IPS-NIHi11 (cell line): ENCODE results near the gene COQ8B.
A peak's percentile ranks its signal among the peaks of the same experiment; 100 is the strongest.
"Not testable (repeated sequence)": the region's sequence is repeated elsewhere in the genome, so short reads cannot be mapped to it uniquely, and the experiment has no call there.

Source experiments
- DNase-seq: peaks from one replicate; pipeline ENCODE4 v3.0.0; 2012; ENCODE audit warnings: mixed read lengths, low spot score

COQ8B gene

DNA sequence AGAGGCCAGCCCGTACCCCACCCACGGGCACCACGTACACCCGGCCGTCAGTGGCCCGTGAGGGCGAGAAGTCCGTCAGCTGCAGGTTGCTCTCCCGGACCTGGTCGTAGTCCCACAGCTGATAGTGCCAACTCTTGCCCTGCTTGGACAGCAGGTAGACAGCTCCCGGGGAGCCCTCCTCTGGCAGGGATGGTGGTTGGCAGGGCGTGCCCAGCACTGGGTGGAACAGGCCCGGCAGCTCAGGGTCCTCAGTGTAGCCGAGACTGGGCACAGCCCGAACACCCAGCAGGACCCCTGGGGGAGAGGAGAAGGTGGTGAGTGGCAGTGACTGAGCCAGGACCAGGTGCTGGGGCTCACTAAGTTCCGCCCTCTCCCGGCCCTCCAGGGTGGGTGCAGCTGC is 25.8 kb upstream of the COQ8B start:
- DNase-seq = no peak

DNA sequence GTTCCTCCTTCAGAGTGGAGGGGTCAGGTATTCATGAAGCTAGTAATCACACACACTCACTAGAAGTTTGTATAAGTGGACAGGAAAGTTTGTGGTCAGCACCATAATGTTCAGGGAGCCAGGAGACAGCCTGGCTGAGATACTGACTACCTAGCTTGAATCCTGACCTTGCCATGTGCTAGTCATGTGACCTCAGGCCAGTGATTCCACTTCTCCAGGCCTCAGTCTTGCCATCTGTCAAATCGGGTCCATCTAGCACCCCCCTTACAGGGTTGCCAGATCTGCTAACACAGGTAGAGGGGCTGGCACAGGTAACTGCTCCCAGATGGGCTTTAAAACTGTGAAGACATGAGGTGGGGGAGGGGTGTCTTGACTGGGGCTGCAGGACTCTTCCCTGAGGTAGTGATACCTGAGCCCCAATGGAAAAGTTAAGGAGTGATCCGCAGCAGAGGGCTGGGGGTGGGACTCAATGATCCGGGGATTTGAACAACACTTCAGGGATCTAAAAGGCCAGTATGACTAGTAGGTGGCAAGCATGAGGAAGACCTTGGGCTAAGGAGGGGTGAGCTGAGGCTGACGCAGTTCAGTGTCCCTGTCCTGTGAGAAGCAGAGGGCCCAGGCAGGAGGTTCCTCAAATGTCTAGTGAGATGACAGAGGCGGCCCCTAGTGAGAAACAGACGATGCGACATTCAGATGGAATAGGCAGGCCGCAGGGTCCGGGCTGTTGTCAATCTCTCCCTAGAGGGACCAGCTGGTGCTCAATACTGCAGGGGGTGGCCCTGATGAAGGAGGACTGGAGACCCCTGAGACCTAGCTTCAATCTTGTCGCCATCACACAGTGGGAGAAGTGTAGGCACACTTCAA is 25.1 kb upstream of the COQ8B start:
- no peak for DNase-seq

DNA sequence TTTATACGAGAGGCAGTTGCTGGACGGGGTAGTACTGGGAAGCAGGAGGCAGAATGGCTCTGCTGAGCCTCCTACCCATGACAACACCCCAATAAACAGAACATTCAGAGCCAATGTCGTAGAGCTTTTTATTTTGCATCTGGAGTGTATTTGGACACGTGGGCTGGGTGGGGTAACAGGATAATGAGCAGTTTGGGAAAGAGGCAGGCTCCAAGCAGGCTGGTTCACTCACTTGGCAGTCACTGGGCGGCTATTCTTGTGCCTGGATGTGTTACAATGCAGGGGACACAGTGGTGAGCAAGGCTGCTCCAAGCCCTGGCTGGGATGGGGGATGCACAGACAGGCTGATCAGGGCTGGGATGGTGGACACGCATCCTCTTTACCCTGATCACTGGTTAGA is 24.1 kb upstream of the COQ8B start:
- no peak for DNase-seq

DNA sequence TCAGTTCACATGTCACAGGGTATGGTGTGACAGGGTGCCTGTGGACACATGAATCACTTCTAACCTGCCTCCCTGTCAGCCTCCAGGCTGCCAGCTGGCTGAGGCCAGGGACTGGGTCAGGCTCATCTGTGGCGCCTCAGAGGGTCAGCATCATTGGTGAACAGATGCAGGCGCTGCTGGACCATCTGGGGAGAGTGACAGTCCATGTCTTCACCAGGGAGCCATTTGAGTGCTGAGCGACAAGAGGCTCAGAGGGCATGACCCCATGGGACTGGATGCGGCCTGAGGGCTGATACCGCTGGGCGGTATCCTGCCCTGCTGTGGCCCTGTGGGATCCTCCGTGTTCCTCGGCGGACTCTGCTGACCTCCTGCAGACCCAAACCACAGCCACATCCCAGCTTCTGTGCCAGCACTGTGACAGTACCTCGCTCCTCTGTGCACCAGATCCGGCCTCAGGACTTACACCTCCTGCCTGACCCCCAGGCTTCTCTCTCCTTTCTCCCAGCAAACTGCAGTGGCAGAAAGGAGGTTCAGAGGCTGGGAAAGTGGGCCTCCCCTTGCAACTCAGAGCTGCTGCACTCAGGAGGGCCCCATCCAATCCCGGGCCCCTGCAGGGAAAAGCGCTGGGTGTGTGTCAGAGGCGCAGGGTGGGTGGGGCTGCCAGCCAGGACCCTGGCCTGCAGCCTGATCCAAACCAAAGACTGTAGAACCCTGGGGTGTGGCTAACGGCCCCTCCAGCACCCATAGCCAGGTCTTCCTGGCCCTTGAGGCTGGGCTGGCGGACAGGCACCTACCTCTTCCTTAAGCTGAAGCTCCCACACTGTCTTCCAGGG is 23.4 kb upstream of the COQ8B start:
- DNase-seq = no peak

DNA sequence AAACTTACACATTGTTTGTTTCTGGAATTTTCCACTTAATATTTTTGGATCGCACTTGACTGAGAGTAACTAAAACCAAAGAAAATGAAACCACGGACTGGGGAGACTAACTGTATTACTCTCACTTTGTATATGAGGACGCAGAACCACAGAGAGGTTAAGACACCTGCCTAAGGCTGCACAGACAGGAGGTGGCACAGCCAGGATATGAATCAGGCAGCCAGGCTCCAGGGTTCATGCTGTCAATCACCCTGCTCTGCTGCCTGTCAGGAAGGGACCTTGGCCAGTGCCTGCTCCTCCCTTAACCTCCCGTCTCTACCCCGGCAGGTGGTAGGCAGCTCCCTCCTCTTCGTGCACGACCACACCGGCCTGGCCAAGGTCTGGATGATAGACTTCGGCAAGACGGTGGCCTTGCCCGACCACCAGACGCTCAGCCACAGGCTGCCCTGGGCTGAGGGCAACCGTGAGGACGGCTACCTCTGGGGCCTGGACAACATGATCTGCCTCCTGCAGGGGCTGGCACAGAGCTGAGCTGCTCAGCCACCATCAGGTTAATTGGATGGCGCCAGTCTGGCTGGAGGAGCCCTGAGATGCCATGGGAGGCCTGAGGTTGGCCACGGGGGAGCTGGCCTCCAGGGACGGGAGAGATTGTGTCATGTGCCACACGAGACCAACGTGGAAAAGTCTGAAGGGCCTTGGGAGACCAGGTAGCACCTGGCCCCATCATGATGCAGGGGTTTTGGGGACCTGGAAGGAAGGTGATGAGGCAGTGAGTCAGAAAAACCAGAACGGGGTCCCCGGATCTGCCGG is 22.5 kb upstream of the COQ8B start:
- no peak for DNase-seq

DNA sequence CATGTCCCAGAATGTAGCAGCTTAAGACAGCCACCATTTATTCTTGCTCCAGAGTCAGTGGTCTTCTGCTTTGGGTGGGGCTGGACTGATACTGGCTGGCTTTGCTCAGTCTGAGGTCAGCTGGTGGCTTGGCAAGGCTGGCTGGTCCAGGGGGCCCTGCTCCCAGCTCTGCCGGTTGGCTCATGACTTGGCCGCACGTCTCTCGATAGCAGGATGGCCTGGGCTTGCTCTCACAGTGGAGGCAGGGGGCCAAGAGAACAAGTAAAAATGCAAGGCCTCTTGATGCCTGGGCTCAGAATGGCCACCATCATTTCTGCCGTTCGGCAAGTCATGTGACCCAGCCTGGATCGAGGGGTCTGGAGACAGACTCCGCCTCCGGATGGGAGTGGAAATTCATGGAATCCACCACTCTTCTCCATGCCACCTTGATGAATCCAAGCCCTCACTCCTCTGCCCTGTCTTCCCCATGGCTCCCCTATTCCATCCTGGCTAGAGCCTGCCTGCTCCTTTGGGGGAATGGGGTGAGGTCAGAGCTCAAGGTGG is 20.5 kb upstream of the COQ8B start:
- no peak for DNase-seq

DNA sequence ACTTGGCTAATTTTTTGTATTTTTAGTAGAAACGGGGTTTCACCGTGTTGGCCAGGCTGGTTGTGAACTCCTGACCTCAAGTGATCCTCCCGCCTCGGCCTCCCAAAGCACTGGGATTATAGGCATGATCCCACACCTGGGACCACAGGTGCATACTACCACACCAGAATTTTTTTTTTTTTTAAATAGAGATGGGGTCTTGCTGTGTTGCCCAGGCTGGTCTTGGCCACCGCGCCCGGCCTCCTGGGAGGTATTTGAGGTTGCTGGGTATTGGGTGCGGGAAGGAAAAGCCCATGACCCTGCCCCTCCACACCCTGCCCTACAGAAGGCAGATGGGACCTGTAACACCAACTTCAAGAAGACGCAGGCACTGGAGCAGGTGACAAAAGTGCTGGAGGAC is 20.0 kb upstream of the COQ8B start:
- no peak for DNase-seq

DNA sequence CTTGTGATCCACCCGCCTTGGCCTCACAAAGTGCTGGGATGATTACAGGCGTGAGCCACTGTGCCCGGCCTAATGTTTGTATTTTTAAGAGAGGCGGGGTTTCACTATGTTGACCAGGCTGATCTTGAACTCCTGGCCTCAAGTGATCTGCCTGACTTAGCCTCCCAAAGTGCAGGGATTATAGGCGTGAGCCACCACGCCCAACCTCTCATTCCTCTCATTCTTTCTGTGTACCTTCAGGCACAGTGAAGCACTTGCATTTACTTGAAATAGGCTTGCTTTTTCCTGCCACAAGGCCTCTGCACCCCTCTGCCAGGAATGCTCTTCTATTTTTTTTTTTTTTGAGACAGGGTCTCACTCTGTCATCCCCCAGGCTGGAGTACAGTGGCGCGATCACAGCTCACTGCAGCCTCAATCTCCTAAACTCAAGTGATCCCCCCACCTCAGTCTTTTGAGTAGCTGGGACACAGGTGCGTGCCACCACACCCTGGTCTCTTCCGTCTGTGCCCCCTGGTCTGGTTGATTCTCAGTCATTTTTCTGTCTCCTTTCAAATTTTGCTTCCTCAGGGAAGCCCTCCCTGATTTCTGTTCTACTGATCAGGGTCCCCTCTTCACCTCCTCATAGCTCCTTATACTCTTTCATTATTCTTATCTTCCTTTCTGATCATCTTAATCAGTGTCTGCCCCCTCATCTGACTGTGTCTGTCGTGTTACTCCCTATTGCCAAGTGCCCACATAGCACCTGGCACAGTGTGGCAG is 18.5 kb upstream of the COQ8B start:
- DNase-seq = no peak

DNA sequence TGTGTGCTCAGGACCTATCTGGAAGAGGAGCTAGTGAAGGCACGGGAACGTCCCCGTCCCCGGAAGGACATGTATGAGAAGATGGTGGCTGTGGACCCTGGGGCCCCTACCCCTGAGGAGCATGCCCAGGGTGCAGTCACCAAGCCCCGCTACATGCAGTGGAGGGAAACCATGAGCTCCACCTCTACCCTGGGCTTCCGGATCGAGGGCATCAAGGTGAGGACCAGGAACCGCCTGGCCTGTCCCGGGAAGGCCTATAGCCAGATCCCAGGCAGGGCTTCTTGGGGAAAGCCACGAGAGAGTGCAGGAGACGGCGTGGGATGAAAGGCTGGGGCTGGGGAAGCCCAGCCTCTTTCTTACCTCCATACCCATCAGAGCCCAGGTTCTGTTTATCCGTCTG is 16.5 kb upstream of the COQ8B start:
- DNase-seq = no peak

DNA sequence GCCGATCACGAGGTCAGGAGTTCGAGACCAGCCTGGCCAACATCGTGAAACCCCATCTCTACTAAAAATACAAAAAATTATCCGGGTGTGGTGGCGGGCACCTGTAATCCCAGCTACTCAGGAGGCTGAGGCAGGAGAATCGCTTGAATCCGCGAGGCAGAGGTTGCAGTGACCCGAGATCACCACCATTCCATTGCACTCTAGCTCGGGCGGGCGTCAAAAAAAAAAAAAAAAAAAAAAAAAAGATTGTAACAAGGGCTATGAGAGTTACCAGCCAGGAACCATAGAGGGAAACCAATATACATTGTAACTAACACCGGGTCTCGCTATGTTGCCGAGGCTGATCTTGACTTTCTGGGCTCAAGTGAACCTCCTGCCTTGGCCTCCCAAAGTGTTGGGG is 15.6 kb upstream of the COQ8B start:
- not testable (repeated sequence) for DNase-seq

DNA sequence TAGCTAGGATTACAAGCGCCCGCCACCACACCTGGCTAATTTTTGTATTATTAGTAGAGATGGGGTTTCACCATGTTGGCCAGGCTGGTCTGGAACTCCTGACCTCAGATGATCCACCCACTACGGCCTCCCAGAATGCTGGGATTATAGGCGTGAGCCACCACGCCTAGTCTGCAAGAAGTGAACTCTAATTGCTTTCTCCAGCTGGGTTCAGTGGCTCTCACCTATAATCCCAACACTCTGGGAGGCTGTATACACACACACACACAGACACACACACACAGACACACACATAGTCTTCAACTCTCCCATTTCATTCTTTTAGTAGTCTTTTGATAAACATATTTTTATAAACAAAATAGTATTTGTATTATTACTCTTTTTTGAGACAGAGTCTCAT is 13.4 kb upstream of the COQ8B start:
- not testable (repeated sequence) for DNase-seq

DNA sequence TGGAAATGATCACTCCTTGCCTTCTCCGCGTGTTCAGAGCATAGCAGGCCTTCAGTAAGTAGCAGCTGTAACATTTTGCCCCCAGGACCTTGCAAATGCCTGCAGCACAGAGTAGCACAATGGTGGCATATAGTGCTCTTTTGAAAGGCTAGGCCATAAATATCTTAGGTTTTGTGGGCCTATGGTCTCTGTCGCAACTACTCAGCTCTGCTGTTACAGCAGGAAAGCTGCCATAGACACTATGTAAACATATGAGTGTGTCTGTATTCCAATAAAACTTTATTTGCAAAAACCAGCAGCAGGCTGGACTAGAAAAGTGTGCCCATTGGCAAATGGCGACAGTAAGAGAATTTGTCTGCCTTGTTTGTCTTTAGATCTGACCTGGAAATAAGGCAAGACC is 9.6 kb upstream of the COQ8B start:
- no peak for DNase-seq

DNA sequence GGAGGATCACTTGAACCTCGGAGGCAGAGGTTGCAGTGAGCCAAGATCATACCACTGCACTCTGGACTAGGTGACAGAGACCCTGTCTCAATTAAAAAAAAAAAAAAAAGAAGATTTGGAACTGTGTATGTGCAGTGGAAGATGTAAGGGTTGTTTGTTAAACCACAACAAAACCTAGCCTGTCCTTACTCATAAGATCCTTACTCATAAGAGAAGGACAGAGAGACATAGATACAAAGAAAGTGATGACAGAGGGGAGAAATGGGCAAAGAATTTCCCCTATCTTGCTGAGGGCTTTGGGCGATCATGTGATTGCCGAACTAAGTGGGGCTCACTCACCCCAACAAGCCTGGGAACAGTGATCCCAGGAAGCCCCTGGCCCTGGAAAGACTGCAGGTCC is 8.2 kb upstream of the COQ8B start:
- no peak for DNase-seq

DNA sequence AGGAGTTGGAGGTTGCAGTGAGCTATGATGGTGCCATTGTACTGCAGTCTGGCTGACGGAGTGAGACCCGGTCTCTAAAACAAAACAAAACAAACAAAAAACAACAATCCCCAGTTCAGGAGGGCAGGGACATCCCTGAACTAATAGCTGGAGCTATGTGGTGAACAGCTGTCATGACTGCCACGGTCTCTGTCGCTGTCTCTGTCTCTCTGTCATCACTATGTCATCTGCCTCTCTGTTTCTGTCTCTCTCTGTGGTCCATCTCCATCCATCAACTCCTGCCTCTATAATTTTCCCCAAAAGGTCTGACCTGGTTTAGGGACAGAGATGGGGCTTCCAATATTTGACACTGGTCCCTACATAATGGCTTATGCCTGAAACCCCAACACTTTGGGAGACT is 7.6 kb upstream of the COQ8B start:
- no peak for DNase-seq

DNA sequence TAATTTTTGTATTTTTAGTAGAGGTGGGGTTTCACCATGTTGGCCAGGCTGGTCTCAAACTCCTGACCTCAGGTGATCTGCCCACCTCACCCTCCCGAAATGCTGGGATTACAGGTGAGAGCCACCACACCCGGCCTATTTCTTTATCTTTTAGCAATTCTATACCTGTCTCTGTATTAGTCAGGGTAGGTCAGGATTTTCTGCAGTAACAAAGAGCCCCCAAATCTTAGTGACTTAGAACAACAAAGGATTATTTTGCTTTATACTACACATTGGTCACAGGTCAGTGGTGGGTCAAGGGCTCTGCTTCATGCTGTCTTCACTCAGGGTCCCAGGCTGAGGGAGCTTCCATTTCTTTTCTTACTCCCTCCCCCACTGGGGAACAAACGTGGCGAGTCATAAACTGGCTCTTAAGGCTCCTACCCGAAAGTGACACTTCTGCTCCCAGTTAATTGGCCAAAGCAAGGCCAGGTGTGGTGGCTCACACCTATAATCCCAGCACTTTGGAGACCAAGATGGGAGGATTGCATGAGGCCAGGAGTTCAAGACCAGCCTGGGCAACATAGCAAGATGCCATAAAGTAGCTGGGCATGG is 7.1 kb upstream of the COQ8B start:
- DNase-seq = no peak

DNA sequence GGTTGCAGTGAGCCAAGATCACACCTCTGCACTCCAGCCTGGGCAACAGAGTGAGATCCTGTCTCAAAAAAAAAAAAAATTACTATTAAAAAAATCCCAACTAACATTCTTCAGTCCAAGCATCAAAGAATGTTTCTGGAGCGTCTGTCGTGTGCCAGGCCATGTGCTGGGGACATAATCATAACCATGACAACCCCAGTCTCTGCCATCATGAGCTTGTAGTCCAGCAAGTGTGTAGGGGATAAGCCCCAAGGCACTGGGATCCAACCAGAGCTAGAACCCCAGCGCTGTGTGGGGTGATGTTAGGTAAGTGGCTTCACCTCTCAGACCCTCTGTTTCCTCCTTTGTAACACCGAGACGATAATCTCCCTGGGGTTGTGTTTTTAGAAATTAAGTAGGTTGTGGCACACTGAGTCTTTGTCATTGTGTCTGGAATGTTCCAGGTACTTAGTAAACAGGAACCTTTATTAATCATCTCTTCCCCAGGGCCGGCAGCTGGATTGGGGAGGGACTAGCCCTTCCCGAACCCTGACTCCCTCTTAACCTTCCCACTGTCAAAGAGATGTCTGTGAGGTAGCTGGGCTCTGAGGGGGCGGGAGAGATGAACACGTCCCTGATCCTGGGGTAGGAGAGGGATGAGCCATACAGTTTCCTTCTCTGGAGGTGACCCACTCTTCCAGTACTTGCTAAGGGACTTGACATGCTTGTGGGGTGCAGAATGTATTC is 5.4 kb upstream of the COQ8B start:
- no peak for DNase-seq

DNA sequence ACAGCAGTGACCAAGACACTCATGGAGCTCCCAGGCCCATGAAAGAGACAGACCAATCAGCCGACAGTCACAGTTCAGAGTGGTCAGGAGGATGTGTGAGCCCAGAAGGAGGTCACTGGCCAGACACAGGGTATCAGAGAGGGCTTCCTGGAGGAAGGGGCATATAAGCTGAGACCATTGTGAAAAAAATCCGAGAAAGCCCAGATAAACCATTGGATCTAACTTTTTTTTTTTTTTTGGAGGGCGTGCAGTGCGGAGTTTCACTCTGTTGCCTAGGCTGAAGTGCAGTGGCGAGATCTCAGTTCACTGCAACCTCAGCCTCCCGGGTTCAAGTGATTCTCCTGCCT is 4.4 kb upstream of the COQ8B start:
- DNase-seq = no peak

DNA sequence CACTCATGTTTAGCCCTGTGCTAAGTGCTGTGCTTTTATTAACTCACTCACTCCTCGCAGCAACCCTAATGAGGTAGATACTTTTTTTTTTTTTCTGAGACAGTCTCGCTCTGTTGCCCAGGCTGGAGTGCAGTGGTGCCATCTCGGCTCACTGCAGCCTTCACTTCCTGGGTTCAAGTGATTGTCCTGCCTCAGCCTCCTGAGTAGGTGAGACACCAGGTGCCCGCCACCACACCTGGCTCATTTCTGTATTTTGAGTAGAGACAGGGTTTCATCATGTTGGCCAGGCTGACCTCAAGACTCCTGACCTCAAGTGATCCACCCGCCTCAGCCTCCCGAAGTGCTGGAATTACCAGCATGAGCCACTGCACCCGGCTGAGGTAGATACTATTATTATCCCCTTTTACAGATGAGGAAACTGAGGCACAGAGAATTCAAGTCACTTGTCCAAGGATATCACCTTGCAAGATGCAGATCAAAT is 2.8 kb upstream of the COQ8B start:
- DNase-seq = no peak

DNA sequence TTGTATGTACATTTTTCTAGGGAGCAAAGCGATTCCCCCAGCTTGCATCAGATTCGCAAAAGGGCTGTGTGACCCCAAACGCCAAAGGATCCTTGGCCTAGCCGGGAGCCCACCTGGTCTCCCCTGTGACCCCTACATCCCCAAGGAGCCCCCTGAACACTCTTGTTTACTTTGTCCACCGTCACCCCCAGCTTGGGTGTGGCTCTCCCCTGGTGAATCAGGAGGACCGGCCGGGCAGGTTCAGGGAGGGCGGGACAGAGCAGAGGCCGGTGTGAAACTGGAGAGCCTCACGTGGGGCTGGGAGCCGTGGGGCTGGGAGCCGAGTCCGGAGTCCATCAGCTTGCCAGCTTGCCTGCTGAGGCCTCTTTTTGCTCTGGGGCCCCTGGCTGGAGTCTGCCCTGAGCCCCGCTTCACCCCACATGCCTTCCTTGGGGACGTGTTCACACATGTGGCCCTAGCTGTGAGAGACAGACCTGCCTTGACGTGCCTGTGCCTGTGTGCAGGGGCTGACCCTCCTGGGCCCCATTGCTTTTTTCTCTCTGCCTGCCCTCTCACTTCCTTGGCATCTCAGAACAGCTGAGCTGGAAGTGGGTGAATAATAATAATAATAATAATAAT is 2.2 kb upstream of the COQ8B start:
- DNase-seq = peak; percentile 70
